Activated CD8-positive, alpha-beta memory T cell treated with anti-CD3 and anti-CD28 coated beads for 48 hours (primary cell): Measurements from ENCODE around the gene SIVA1.

Experiments
- DNase-seq, 3 experiments: peaks; one replicate each; pipeline ENCODE4 v3.0.0-alpha.2; 2020; ENCODE audit warnings: low read depth in 2 of 3, low spot score in 2 of 3

Gene SIVA1

DNA sequence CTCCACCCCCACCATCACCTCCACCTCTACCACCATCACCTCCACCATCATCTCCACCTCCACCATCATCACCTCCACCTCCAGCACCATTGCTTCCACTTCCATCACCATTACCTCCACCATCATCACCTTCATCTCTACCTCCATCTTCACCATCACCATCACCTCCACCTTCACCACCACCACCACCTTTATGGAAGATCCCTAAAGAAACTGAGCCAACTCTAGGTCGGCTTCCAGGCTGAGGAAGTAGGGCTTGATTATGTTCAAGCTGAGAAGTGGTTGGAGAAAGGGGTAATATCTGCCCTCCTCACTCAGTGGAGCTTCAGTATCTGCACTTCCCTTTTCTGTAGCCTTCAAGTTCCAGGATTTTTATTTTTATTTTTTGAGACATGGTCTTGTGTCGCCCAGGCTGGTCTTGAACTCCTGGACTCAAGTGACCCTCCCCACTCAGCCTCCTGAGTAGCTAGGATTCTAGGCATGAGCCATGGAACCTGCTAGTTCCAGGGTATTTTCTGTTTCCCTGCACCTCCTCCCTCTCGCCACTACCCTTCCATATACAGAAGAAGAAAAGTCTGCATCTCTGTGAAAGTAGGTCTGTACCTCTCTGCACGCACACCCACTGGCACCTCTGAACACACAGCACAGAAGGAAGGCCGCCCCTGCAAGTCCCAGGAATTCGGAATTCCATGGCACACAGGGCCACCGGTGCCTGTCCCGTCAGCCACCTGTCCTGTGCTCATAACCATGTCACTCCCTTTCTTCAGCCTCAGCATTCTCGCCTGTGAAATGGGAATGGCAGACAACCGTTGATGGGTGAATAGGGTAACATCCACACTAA is 53.9 kb downstream of the SIVA1 start:
- no peak for DNase-seq

- DNase-seq, result no peak
These were observed 55.5 kb downstream of the SIVA1 start for GRCh38 chr14:104808456-104808855.
